CD4-positive, alpha-beta T cell treated with Interleukin-10 for 1 hour (primary cell): ENCODE data around the gene TSPOAP1.

ENCODE experiments used
- DNase-seq: peaks from one replicate; pipeline ENCODE4 v3.0.0-alpha.2; 2020

Gene TSPOAP1

GRCh38 chr17:58316260-58316960 is 12.2 kb downstream of the TSPOAP1 start:
- no peak for DNase-seq

- DNase-seq, result no peak
Measured at GRCh38 chr17:58315750-58316149, 12.8 kb downstream of the TSPOAP1 start.

- no peak for DNase-seq
Measured at GRCh38 chr17:58315281-58315711, 13.3 kb downstream of the TSPOAP1 start.

GRCh38 chr17:58314706-58315015 is 13.9 kb downstream of the TSPOAP1 start:
- DNase-seq, result no peak

GRCh38 chr17:58313815-58314705 is 14.5 kb downstream of the TSPOAP1 start:
- DNase-seq, result no peak

- no peak for DNase-seq
Measured at GRCh38 chr17:58312829-58313228, 15.8 kb downstream of the TSPOAP1 start.

- no peak for DNase-seq
Measured at GRCh38 chr17:58312021-58312630, 16.5 kb downstream of the TSPOAP1 start.

- no peak for DNase-seq
Measured at GRCh38 chr17:58311429-58311894, 17.1 kb downstream of the TSPOAP1 start.

GRCh38 chr17:58310511-58311428 is 17.8 kb downstream of the TSPOAP1 start:
- DNase-seq, result no peak

- no peak for DNase-seq
Measured at GRCh38 chr17:58309918-58310259, 18.7 kb downstream of the TSPOAP1 start.

GRCh38 chr17:58308985-58309917 is 19.3 kb downstream of the TSPOAP1 start:
- no peak for DNase-seq

GRCh38 chr17:58308173-58308984 is 20.2 kb downstream of the TSPOAP1 start:
- DNase-seq, result no peak

- DNase-seq, result no peak
Measured at GRCh38 chr17:58307468-58308172, 21.0 kb downstream of the TSPOAP1 start.

- no peak for DNase-seq
Measured at GRCh38 chr17:58306131-58306951, 22.3 kb downstream of the TSPOAP1 start.

GRCh38 chr17:58305626-58306025 is 23.0 kb downstream of the TSPOAP1 start:
- no peak for DNase-seq

- DNase-seq, result no peak
Measured at GRCh38 chr17:58304750-58305486, 23.7 kb downstream of the TSPOAP1 start.

- DNase-seq, result peak; percentile 67
Measured at GRCh38 chr17:58303971-58304749, 24.4 kb downstream of the TSPOAP1 start.
